HUES48 (cell line): Measurements from ENCODE around the gene PAGE1.
"Not testable (repeated sequence)": the region's sequence is repeated elsewhere in the genome, so short reads cannot be mapped to it uniquely, and the experiment has no call there.

Experiments used
- H3K27ac ChIP-seq: one replicate; pipeline ENCODE4 v1.7.0; 2013; ENCODE audit warnings: low read depth, low read length, inconsistent platforms
- H3K27me3 ChIP-seq: 2 replicates; pipeline ENCODE4 v1.6.1; 2013; ENCODE audit warnings: mild to moderate bottlenecking, low read length; ENCODE audit not compliant: control insufficient read depth, insufficient read depth
- H3K36me3 ChIP-seq: 2 replicates; pipeline ENCODE4 v1.6.1; 2013; ENCODE audit warnings: low read length; ENCODE audit not compliant: control insufficient read depth, insufficient read depth
- H3K4me1 ChIP-seq: 2 replicates; pipeline ENCODE4 v1.6.1; 2013; ENCODE audit warnings: mild to moderate bottlenecking, low read length; ENCODE audit not compliant: control insufficient read depth, insufficient read depth
- H3K4me3 ChIP-seq: 2 replicates; pipeline ENCODE4 v1.5.1; 2013; ENCODE audit warnings: mild to moderate bottlenecking, low read depth, low read length
- H3K9ac ChIP-seq: 2 replicates; pipeline ENCODE4 v1.6.1; 2013; ENCODE audit warnings: mild to moderate bottlenecking, low read depth, low read length, moderate library complexity
- H3K9me3 ChIP-seq: 2 replicates; pipeline ENCODE4 v1.6.1; 2013; ENCODE audit warnings: low read length; ENCODE audit not compliant: control insufficient read depth, insufficient read depth

The PAGE1 gene, protein sequence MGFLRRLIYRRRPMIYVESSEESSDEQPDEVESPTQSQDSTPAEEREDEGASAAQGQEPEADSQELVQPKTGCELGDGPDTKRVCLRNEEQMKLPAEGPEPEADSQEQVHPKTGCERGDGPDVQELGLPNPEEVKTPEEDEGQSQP

DNA sequence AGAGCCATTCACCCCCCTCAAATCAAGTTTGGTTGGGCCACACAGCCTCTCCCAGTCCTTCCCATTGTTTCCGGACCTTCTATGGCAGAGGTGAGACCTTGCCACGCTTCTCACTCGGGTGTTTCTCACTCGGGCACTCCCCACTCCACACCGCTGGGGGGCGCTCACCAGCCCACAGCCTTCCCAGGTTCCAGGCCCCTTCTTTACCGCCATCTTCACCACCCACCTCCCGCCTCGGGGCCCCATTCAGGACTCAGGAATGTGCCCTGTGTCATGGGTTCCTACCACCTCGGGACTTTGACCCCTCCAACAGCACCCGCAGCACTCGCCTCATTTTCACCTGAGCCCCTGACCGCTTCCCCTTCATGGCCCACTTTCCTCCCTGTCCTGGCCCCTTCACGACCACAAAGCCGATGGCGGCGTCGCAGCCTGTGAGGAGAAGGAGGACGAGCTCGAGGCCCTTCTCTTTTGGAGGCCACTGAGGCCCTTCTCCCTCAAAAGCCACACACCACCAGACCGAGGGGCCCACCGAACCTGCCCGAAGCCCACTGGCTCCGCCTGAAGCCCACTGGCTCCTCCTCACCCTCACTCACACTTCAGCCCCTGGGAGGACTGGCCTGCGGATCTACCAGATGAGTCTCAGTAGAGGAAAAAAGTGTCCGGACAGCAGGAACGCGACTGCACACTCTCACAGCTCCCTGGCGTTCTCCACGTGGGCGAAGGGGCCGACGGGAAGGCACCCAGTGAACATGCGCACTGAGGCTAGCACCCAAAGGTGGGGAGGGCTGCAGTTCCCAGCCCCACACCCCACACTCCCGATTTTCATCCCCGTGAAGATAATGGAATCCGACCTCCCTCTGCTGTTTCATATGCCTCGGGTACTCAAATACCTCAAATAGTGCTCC, at the start of gene PAGE1:
Gene PAGE1, minus strand, starts transcription at position 709 of the 905 bp plus-strand sequence. CDS start 1,214 bp downstream, outside the sequence.
- H3K36me3 ChIP-seq, result no peaks in the 10 kb centered on the region
- no peaks in the 10 kb centered on the region for H3K27me3 ChIP-seq
- no peak within 1 kb of the TSS for H3K27ac ChIP-seq
- H3K4me3 ChIP-seq, result no peak within 1 kb of the TSS
- peaks cover 39% of the 10 kb centered on the region for H3K9me3 ChIP-seq
- no peaks in the 10 kb centered on the region for H3K4me1 ChIP-seq
- H3K9ac ChIP-seq, result no peak within 1 kb of the TSS

DNA sequence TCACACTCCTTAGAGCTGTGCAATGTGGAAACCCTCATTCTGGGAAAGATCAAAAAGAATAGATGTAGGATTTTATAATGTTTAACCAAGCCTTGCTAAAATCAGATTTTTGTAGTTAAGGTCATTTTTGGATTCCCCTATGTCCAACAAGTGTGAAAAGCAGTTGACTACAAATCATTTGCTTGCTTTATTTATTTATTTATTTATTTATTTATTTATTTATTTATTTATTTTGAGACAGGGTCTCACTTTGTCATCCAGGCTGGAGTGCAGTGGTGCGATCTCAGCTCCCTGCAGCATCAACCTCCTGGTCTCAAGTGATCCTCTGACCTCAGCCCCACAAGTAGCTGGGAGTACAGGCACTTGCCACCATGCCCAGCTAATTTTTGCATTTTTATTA, 45.7 kb upstream of the PAGE1 start:
- H3K4me3 ChIP-seq, H3K27me3 ChIP-seq, H3K4me1 ChIP-seq, H3K27ac ChIP-seq, H3K9ac ChIP-seq, H3K36me3 ChIP-seq: not testable (repeated sequence)
- H3K9me3 ChIP-seq, result peaks cover 40% of the 10 kb centered on the region

DNA sequence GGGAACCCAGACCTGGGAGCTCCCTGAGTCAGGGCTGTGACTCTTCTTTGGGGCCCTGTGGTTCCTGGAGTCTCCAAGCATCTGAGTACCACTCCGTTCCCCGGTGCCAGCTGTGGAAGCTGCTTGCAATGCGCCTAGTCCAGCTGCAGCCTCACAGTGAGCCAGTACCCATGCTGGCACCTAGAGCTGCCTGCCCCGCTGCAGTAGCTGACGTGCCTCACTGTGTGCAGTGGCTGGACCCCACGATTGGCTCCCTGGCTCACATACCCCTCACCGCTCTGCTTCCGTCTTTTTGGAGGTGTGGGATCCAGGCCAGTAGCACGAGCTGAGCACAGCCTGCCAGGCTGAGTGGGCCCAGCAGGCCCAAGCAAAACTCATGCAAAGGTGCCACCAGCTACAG, 32.1 kb upstream of the PAGE1 start:
- H3K36me3 ChIP-seq, result no peaks in the 10 kb centered on the region
- no peak overlapping the region for H3K27ac ChIP-seq
- no peaks in the 10 kb centered on the region for H3K27me3 ChIP-seq
- no peak overlapping the region for H3K4me3 ChIP-seq
- peaks cover 43% of the 10 kb centered on the region for H3K9me3 ChIP-seq
- H3K4me1 ChIP-seq, result no peaks in the 10 kb centered on the region
- no peak overlapping the region for H3K9ac ChIP-seq

DNA sequence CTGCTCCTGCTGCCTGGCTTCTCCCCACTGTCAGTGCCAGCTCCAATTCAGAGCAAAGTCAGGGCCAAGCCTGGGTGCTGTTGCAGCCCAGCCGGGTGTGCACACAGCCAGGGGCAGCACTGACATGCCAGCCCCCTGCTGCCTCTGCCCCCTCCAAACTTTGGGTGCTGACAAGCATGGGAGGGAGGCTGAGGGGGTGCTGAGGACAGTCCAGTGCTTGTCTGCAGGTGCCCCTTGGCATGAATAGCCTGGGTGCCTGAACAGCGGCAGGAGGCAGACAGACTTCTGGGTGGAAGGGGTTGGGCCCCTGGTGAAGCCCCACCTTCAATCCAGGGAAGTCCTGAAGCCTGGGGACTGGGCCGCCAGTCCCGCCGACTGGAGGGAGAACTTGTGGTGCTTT, 31.2 kb upstream of the PAGE1 start:
- Histone ChIP-seq H3K4me3 (no peak overlapping the region), H3K27ac (no peak overlapping the region), H3K9me3 (peaks cover 51% of the 10 kb centered on the region), H3K27me3 (no peaks in the 10 kb centered on the region), H3K9ac (no peak overlapping the region), H3K4me1 (no peaks in the 10 kb centered on the region), H3K36me3 (no peaks in the 10 kb centered on the region)

DNA sequence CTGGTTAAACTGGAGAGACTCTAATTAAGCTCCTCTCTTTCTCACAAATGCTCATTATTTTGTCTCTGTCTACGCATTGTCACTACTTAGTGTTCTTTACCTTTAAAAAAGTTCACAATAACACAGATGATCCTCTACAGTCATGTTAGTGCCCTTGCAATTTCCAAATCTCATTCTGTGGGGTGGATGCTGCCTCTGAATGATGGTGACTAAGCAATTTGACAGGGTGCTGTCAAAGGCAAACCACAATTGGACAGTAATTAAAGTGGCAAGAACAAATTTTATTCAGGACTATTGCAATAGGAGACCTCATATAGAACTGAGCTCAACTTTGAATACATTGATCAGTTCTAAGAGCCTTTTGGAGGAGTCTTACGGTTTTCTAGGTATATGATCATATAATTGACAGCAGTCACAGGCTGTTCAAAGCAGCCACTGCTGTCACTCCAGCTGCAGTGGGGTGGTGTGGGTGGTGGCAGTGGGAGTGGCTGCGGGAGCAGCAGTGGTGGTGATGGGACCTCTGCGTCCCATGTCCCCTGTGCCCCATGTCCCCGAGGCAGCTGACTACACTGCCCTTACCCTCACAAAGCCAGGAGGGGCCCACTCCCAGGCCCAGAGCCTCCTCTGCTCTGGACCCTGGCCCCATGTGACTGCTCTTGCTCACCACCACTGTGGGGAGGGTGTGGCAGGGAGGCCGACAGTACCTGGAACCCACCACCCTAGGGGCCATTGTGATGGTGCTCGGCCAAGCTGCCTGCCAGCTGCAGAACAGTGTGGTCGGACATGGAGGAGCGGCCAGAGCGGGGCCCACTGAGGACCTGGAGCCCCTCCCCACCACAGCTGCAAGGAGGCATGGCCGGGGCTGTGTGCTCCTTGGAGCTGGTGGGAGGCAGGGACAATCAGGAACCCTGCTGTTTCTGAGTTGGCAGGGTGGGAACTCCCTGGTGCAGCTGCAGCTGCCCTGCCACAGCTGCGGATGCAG, 30.4 kb upstream of the PAGE1 start:
- no peak overlapping the region for H3K4me3 ChIP-seq
- 0 out of 2 replicates have a peak, but pooled peaks cover 2% of the 10 kb centered on the region for H3K4me1 ChIP-seq
- H3K9me3 ChIP-seq, result peaks cover 53% of the 10 kb centered on the region
- no peaks in the 10 kb centered on the region for H3K36me3 ChIP-seq
- no peak overlapping the region for H3K9ac ChIP-seq
- H3K27ac ChIP-seq, result no peak overlapping the region
- H3K27me3 ChIP-seq, result no peaks in the 10 kb centered on the region

DNA sequence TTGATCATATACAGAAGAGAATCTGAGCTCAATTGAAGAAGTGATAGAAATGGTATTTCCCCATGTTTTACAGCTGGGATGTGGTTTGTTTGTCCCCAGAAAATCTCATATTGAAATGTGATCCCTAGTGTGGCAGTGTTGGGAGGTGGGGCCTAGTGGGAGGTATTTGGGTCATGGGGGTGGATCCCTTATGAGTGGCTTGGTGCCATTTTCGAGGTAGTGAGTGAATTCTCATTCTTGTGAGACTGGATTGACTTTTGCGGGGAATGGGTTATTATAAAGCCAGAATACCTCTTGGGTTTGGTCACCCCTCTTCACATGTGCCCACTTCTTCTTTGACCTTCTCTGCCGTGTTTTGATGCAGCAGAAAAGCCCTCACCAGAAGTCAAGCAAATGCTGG, 29.6 kb upstream of the PAGE1 start:
- Histone ChIP-seq H3K36me3 (no peaks in the 10 kb centered on the region), H3K4me3 (no peak overlapping the region), H3K9ac (no peak overlapping the region), H3K27me3 (no peaks in the 10 kb centered on the region), H3K27ac (no peak overlapping the region), H3K9me3 (peaks cover 48% of the 10 kb centered on the region), H3K4me1 (0 out of 2 replicates have a peak, but pooled peaks cover 9% of the 10 kb centered on the region)

DNA sequence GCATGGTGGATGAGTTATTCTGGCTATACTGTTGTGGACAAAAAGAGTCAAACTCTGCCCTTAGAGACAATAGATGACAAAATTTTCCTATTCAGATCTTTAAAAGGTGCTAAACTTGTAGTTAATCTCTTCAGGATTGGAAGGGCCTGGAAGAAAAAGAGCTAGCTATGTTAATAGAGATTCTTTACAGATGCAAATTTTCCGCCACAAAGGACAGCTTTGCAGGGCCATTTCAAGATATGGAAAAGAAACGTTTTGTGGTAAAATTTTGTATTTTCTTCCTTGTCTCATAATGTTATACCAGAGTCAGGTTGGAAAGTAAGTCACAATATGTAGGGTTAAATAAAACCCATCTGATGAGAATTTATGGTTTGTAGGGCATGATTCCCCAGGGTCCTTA, 24.3 kb upstream of the PAGE1 start:
- H3K27ac ChIP-seq, result peak overlapping the region; percentile 68
- H3K36me3 ChIP-seq, H3K27me3 ChIP-seq, H3K9ac ChIP-seq: not testable (repeated sequence)
- H3K9me3 ChIP-seq, result peaks cover 41% of the 10 kb centered on the region
- peaks cover 15% of the 10 kb centered on the region; the same call in 1 of the 2 replicates for H3K4me1 ChIP-seq
- H3K4me3 ChIP-seq, result peak overlapping the region; percentile 23; the same call in 1 of the 2 replicates

DNA sequence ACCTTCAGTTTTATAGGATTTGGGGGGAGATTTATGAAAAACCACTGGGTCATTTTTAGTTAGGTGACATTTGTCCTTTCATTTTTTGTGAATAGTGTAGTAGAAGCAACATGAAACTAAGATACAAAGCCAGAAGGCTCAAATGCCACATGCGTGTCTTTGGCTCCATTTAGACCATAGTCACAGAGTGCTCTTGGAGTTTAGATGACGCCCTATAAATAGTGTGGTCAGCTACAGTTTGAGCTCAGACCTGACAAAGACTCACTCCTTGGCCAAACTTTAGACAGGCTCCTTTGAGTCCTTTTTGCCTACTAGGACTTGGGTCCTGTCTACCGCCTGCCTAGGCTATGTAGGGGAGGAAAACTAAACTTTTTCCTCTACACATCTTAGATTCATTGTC, 16.8 kb upstream of the PAGE1 start:
- no peaks in the 10 kb centered on the region for H3K27me3 ChIP-seq
- no peak overlapping the region for H3K27ac ChIP-seq
- H3K9ac ChIP-seq, result no peak overlapping the region
- H3K4me3 ChIP-seq, result no peak overlapping the region
- no peaks in the 10 kb centered on the region for H3K36me3 ChIP-seq
- H3K9me3 ChIP-seq, result peaks cover 36% of the 10 kb centered on the region
- peaks cover 7% of the 10 kb centered on the region; the same call in 1 of the 2 replicates for H3K4me1 ChIP-seq

DNA sequence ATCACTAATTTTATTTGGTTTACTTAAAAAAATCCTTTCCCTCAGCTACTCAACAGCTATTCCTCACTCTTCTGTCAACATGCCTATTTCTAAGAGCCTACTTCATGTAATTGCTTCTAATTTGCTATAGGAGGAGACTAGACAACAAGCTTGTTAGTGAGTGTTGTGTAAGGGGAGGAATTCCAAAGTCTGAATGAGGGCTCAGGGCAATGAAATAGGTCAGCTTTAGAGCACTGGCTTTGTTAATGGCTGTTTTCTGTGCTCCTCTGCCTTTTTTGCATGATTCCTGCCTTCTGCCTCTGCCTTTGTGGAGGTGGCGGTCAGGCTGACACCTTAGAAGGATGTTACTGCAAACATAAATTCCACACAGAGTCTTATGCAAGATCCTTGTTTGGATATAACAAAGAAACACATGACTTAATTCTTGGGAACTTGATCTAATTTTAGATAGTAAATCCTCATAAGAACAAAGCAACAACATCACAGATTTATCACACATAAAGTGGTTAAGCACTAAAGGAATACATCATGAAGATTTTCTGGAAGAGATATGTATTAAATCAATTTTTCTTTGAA, 15.0 kb upstream of the PAGE1 start:
- peaks cover 7% of the 10 kb centered on the region; the same call in 1 of the 2 replicates for H3K4me1 ChIP-seq
- H3K4me3 ChIP-seq, result no peak overlapping the region
- H3K27ac ChIP-seq, result peak overlapping the region; percentile 28
- no peak overlapping the region for H3K9ac ChIP-seq
- peaks cover 33% of the 10 kb centered on the region; the same call in 1 of the 2 replicates for H3K9me3 ChIP-seq
- H3K36me3 ChIP-seq, result no peaks in the 10 kb centered on the region
- no peaks in the 10 kb centered on the region for H3K27me3 ChIP-seq

DNA sequence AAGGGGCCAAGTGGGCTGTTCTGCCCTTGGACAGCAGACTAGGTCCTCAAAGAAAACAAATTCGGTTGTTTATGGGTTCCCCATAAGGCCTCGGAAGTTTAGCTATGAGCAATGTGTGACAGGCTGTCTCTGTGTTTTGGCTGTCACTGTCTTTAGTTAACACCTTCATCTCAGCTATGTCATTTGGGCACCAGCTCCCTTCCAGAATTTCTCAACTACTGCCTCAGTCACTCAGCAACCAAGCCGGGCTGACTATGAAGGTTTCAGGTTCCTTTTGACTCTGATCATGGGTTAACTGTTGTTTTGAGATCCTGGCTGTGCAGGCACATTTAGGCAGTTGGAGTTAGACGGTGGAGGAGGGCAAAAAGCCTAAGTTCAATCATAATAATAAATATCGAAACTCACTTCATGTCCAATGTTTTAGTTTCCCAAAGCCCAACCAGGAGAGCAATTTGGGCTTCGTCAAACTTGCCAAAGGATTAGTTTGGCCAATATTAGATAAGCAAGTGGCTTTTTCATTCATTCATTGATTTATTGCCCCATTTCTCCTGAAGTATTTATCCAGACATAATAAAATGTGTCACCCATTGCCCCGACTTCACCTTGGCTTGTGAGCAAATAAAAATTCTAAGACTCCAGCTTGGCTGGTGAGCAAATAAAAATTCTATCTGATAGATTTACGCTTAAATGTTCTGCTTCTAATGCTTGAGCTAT, 9.1 kb upstream of the PAGE1 start:
- H3K9ac ChIP-seq, result no peak overlapping the region
- H3K9me3 ChIP-seq, result peaks cover 42% of the 10 kb centered on the region; the same call in 1 of the 2 replicates
- H3K4me3 ChIP-seq, result no peak overlapping the region
- no peaks in the 10 kb centered on the region for H3K27me3 ChIP-seq
- H3K36me3 ChIP-seq, result no peaks in the 10 kb centered on the region
- no peak overlapping the region for H3K27ac ChIP-seq
- no peaks in the 10 kb centered on the region for H3K4me1 ChIP-seq
